Smooth muscle cell (in vitro differentiated cells): Measurements from ENCODE around the gene DROSHA. TPM values are rescaled to one million over a fixed set of nuclear protein-coding genes. Genes with fewer than 3 reads are reported as not detected.

Experiments used
- DNase-seq: peaks from one replicate; lab custom pipeline; 2025; ENCODE audit not compliant: unreplicated experiment; lab: John Stamatoyannopoulos, UW
- H2AFZ ChIP-seq: fragments of 200-600 bp; sonication (generic); 2 replicates; pipeline ENCODE4 v1.6.0; 2016; ENCODE audit warnings: antibody characterized with exemption, low read depth, mild to moderate bottlenecking
- H3F3A ChIP-seq: fragments of 200-600 bp; sonication (generic); 2 replicates; pipeline ENCODE4 v1.6.0; 2017; ENCODE audit warnings: antibody characterized with exemption, low read depth
- H3K27ac ChIP-seq: fragments of 200-600 bp; sonication (generic); 2 replicates; pipeline ENCODE4 v1.5.1; 2016; ENCODE audit warnings: low read depth, mild to moderate bottlenecking
- H3K27me3 ChIP-seq: fragments of 200-600 bp; sonication (generic); 2 replicates; pipeline ENCODE4 v1.6.1; 2016; ENCODE audit warnings: low read depth, mild to moderate bottlenecking
- H3K36me3 ChIP-seq: fragments of 200-600 bp; sonication (generic); 2 replicates; pipeline ENCODE4 v1.5.1; 2016; ENCODE audit warnings: low read depth
- H3K4me1 ChIP-seq: fragments of 200-600 bp; sonication (generic); 2 replicates; pipeline ENCODE4 v1.5.1; 2016; ENCODE audit warnings: low read depth
- H3K4me2 ChIP-seq: fragments of 200-600 bp; sonication (generic); 2 replicates; pipeline ENCODE4 v1.6.0; 2016; ENCODE audit warnings: mild to moderate bottlenecking
- H3K4me3 ChIP-seq: fragments of 200-600 bp; sonication (generic); 2 replicates; pipeline ENCODE4 v1.5.1; 2016; ENCODE audit warnings: mild to moderate bottlenecking
- H3K79me2 ChIP-seq: fragments of 200-600 bp; sonication (generic); 2 replicates; pipeline ENCODE4 v1.6.0; 2016; ENCODE audit warnings: low read depth, mild to moderate bottlenecking
- H3K9ac ChIP-seq: fragments of 200-600 bp; sonication (generic); 2 replicates; pipeline ENCODE4 v1.6.0; 2016; ENCODE audit warnings: low read depth
- H3K9me3 ChIP-seq: fragments of 200-600 bp; sonication (generic); replicated peaks from 2 replicates; pipeline ENCODE4 v1.5.1; 2016; ENCODE audit warnings: low read depth
- H4K20me1 ChIP-seq: fragments of 200-600 bp; sonication (generic); 2 replicates; pipeline ENCODE4 v1.6.0; 2016; ENCODE audit warnings: low read depth
- WGBS: methylation state at CpG from one replicate; pipeline ENCODE4 v1.1.7; 2016; ENCODE audit warnings: low lambda C conversion rate; 5-methylcytosine and 5-hydroxymethylcytosine counted together
- polyA plus RNA-seq: library from polyadenylated mRNA; unstranded; fragments of >200 nt; fragmentation: Nextera tagmentation; extraction: Ambion mirVana; gene quantifications from 2 replicates; pipeline ENCODE4 v1.2.1, GENCODE V29; 2016
- total RNA-seq: library from RNA; depleted of rRNA; stranded (reverse); fragments of >200 nt; gene quantifications from 2 replicates; pipeline ENCODE4 v1.2.3, GENCODE V29; 2014
- TF ChIP-seq, protein P1 (sequence below): fragments of 200-600 bp; sonication (generic); IDR thresholded peaks from 2 replicates; pipeline ENCODE4 v1.5.1; 2017; ENCODE audit warnings: borderline replicate concordance, mild to moderate bottlenecking, antibody characterized with exemption; ENCODE audit not compliant: insufficient read depth, poor library complexity, severe bottlenecking

Gene DROSHA
- total and polyA plus RNA-seq, 2 experiments from 2014 or later, result 35.3 to 50.5 TPM

DNA sequence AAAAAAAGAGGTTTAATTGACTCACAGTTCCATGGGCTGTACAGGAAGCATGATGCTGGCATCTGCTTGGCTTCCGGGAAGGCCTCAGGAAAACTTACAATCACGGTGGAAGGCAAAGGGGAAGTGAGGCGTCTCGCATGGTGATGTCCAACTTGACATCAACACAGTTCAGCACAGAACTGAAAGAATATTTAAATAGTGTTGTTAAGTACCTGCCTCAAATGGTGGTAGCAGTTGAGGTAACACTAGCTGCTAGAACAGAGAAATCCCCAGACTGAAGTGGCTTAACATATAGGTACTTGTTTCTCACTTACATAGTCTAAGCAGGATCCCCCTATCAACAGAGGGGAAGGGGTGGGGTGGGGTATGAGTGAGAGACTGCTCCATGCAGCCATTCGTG is 141.6 kb downstream of the DROSHA start:
- no peaks in the 10 kb centered on the region for H3F3A ChIP-seq
- TF ChIP-seq, protein P1, sequence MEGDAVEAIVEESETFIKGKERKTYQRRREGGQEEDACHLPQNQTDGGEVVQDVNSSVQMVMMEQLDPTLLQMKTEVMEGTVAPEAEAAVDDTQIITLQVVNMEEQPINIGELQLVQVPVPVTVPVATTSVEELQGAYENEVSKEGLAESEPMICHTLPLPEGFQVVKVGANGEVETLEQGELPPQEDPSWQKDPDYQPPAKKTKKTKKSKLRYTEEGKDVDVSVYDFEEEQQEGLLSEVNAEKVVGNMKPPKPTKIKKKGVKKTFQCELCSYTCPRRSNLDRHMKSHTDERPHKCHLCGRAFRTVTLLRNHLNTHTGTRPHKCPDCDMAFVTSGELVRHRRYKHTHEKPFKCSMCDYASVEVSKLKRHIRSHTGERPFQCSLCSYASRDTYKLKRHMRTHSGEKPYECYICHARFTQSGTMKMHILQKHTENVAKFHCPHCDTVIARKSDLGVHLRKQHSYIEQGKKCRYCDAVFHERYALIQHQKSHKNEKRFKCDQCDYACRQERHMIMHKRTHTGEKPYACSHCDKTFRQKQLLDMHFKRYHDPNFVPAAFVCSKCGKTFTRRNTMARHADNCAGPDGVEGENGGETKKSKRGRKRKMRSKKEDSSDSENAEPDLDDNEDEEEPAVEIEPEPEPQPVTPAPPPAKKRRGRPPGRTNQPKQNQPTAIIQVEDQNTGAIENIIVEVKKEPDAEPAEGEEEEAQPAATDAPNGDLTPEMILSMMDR, result no peak
- no peak overlapping the region for H3K27ac ChIP-seq
- no peak overlapping the region for H3K4me3 ChIP-seq
- 94% methylated on average over 5 of the region's 5 CpGs for WGBS
- no peak overlapping the region for H2AFZ ChIP-seq
- H3K9me3 ChIP-seq, result no peaks in the 10 kb centered on the region
- H3K4me2 ChIP-seq, result no peak overlapping the region
- no peaks in the 10 kb centered on the region for H3K4me1 ChIP-seq
- no peaks in the 10 kb centered on the region for H3K36me3 ChIP-seq
- H4K20me1 ChIP-seq, result no peaks in the 10 kb centered on the region
- H3K9ac ChIP-seq, result no peak overlapping the region
- no peaks in the 10 kb centered on the region for H3K79me2 ChIP-seq
- no peaks in the 10 kb centered on the region for H3K27me3 ChIP-seq
- no peak for DNase-seq

GRCh38 chr5:31385774-31386537 is 145.9 kb downstream of the DROSHA start:
- H3K9me3 ChIP-seq, result no peaks in the 10 kb centered on the region
- no peak overlapping the region for H3K9ac ChIP-seq
- H3K4me2 ChIP-seq, result no peak overlapping the region
- 81% methylated on average over 10 of the region's 10 CpGs for WGBS
- TF ChIP-seq, protein P1, result no peak
- peaks cover 6% of the 10 kb centered on the region for H3F3A ChIP-seq
- no peak overlapping the region for H2AFZ ChIP-seq
- H3K27ac ChIP-seq, result no peak overlapping the region
- no peaks in the 10 kb centered on the region for H4K20me1 ChIP-seq
- DNase-seq, result no peak
- no peaks in the 10 kb centered on the region for H3K36me3 ChIP-seq
- no peaks in the 10 kb centered on the region for H3K79me2 ChIP-seq
- peaks cover 30% of the 10 kb centered on the region for H3K4me1 ChIP-seq
- H3K27me3 ChIP-seq, result no peaks in the 10 kb centered on the region
- H3K4me3 ChIP-seq, result no peak overlapping the region

DNA sequence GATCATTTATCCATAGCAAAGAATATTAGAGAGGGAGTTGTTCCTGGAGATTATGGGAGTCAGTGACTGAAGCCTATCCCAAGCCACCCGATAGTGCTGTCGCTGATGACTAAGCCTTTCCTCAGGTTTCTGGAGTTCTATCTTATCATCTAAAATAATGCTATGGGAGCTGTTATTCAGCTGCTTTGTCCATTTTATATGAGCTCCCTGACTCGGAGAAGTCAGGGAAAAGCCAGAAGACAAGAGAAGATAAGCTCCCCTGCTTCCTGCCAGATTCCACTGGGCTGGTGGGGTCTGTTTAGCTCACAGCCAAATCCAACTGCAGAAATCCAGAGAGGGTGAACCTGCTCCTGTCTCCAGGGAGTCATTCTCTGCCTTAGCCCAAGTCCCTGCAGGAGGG is 148.2 kb downstream of the DROSHA start:
- no peaks in the 10 kb centered on the region for H4K20me1 ChIP-seq
- DNase-seq, result no peak
- H3K27me3 ChIP-seq, result no peaks in the 10 kb centered on the region
- no peak overlapping the region for H3K9ac ChIP-seq
- H3K4me1 ChIP-seq, result peaks cover 30% of the 10 kb centered on the region
- peak overlapping the region; percentile 17 for H3K27ac ChIP-seq
- H2AFZ ChIP-seq, result no peak overlapping the region
- no peak overlapping the region for H3K4me3 ChIP-seq
- H3K4me2 ChIP-seq, result peak overlapping the region; percentile 77
- H3F3A ChIP-seq, result peaks cover 6% of the 10 kb centered on the region
- 9% methylated on average over 3 of the region's 3 CpGs for WGBS
- no peaks in the 10 kb centered on the region for H3K79me2 ChIP-seq
- TF ChIP-seq, protein P1, result no peak
- H3K9me3 ChIP-seq, result no peaks in the 10 kb centered on the region
- H3K36me3 ChIP-seq, result no peaks in the 10 kb centered on the region
